ENCODE results near the gene INTS7. TPM values are rescaled to one million over a fixed set of nuclear protein-coding genes. Genes with fewer than 3 reads are reported as not detected.

The INTS7 gene
- total RNA-seq, 2 donors from 2014 or later: 4.9 to 7.5 TPM

- Histone ChIP-seq H3K36me3 (no peaks in the 10 kb centered on the region), H3K27me3 (no peaks in the 10 kb centered on the region), H3K9me3 (no peaks in the 10 kb centered on the region), H3K4me3 (no peak overlapping the region), H3K4me1 (no peaks in the 10 kb centered on the region), H3K27ac (no peak overlapping the region)
- DNase-seq (ENCODE audit: low spot score): no peak
- no peak for TF ChIP-seq CTCF (IDR thresholded peaks at IDR 0.05)
These were observed 123.3 kb downstream of the INTS7 start for GRCh38 chr1:211912038-211912437.

GRCh38 chr1:211910913-211911485 lies 124.4 kb downstream of the INTS7 start:
- H3K4me3 ChIP-seq: no peak overlapping the region
- no peaks in the 10 kb centered on the region for H3K36me3 ChIP-seq
- DNase-seq (ENCODE audit: low spot score): no peak
- H3K27ac ChIP-seq: no peak overlapping the region
- H3K27me3 ChIP-seq: no peaks in the 10 kb centered on the region
- TF ChIP-seq CTCF (IDR thresholded peaks at IDR 0.05): no peak
- no peaks in the 10 kb centered on the region for H3K9me3 ChIP-seq
- H3K4me1 ChIP-seq: no peaks in the 10 kb centered on the region

- H3K4me1 ChIP-seq: no peaks in the 10 kb centered on the region
- H3K27me3 ChIP-seq: no peaks in the 10 kb centered on the region
- no peaks in the 10 kb centered on the region for H3K9me3 ChIP-seq
- no peak overlapping the region for H3K27ac ChIP-seq
- H3K36me3 ChIP-seq: no peaks in the 10 kb centered on the region
- no peak for TF ChIP-seq CTCF (IDR thresholded peaks at IDR 0.05)
- H3K4me3 ChIP-seq: no peak overlapping the region
- DNase-seq (ENCODE audit: low spot score): no peak
These were observed 125.1 kb downstream of the INTS7 start for GRCh38 chr1:211910113-211910884.

- TF ChIP-seq CTCF (IDR thresholded peaks at IDR 0.05): no peak
- H3K27ac ChIP-seq: no peak overlapping the region
- no peaks in the 10 kb centered on the region for H3K36me3 ChIP-seq
- no peaks in the 10 kb centered on the region for H3K4me1 ChIP-seq
- H3K4me3 ChIP-seq: no peak overlapping the region
- H3K27me3 ChIP-seq: no peaks in the 10 kb centered on the region
- no peak for DNase-seq (ENCODE audit: low spot score)
- H3K9me3 ChIP-seq: no peaks in the 10 kb centered on the region
These were observed 126.0 kb downstream of the INTS7 start for GRCh38 chr1:211909395-211909794.

GRCh38 chr1:211908951-211909350 lies 126.4 kb downstream of the INTS7 start:
- H3K27ac ChIP-seq: no peak overlapping the region
- H3K27me3 ChIP-seq: no peaks in the 10 kb centered on the region

More at GRCh38 chr1:211908951-211909350, 126.4 kb downstream of the INTS7 start:
- TF ChIP-seq CTCF (IDR thresholded peaks at IDR 0.05): no peak
- Histone ChIP-seq H3K4me1 (no peaks in the 10 kb centered on the region), H3K36me3 (no peaks in the 10 kb centered on the region), H3K9me3 (no peaks in the 10 kb centered on the region), H3K4me3 (no peak overlapping the region)
- DNase-seq (ENCODE audit: low spot score): no peak
